Measurements from ENCODE around the gene OLFM2.
A peak's percentile ranks its signal among the peaks of the same experiment; 100 is the strongest.

The OLFM2 gene

DNA sequence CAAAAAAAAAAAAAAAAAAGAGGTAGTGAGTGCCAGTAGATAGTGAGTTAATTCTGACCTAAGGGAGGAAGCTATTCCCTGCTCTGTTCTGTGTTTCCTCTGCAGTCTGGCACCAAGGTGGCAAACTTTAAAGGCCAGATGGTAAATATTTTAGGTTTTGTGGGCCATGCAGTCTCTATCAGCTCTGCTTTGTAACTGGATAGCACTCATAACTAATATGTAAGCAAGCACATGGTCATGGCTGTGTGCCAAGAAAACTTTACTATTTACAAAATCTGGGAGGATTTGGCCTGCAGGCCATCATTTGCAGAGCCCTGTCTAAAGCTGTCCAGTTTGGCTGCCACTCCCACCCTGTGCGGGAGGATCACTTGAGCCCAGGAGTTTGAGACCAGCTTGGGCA, 96.9 kb downstream of the OLFM2 start:
- H3K18ac ChIP-seq (ENCODE audit: low read length): no peak overlapping the region
- DNase-seq: no peak
- no CpG with 5 or more reads among the region's 1 CpG for WGBS (ENCODE audit: extremely low coverage, insufficient coverage, low lambda C conversion rate)

GRCh38 chr19:9838324-9838723, 98.0 kb downstream of the OLFM2 start:
- no peak for DNase-seq
- no peaks in the 10 kb centered on the region for H3K4me1 ChIP-seq (ENCODE audit: control insufficient read depth, low read depth, low read length)
- peaks cover 10% of the 10 kb centered on the region for H3K79me1 ChIP-seq (ENCODE audit: low read length)
- no peak overlapping the region for H3K56ac ChIP-seq (ENCODE audit: low read length)
- H3K4ac ChIP-seq (ENCODE audit: low read depth, low read length): no peak overlapping the region
- peaks cover 9% of the 10 kb centered on the region for H3K79me2 ChIP-seq (ENCODE audit: control insufficient read depth, insufficient read depth, low read length)
- peaks cover 6% of the 10 kb centered on the region for H3K36me3 ChIP-seq (ENCODE audit: control insufficient read depth, insufficient read depth, low read length)
- H3K18ac ChIP-seq (ENCODE audit: low read length): no peak overlapping the region
- H3K27ac ChIP-seq (ENCODE audit: low read depth, low read length): no peak overlapping the region
- H2BK15ac ChIP-seq (replicated peaks; ENCODE audit: low read depth): no peak overlapping the region
- no peak overlapping the region for H3K4me2 ChIP-seq (ENCODE audit: low read length)
- no peak overlapping the region for H2BK5ac ChIP-seq (ENCODE audit: low read length)
- H3K27me3 ChIP-seq (ENCODE audit: insufficient read depth, low read length, poor library complexity): no peaks in the 10 kb centered on the region
- WGBS (ENCODE audit: extremely low coverage, insufficient coverage, low lambda C conversion rate): no CpG with 5 or more reads among the region's 15 CpGs
- no peak overlapping the region for H2BK120ac ChIP-seq (ENCODE audit: low read depth, low read length)
- H3K23ac ChIP-seq (ENCODE audit: low read length): no peak overlapping the region
- no peak overlapping the region for H4K5ac ChIP-seq (ENCODE audit: low read length)
- H4K8ac ChIP-seq (ENCODE audit: low read depth, low read length): no peak overlapping the region
- no peak overlapping the region for H3K9ac ChIP-seq (ENCODE audit: low read length)
- no peak overlapping the region for H3K4me3 ChIP-seq (ENCODE audit: low read length)
- no peak overlapping the region for H2AK5ac ChIP-seq (ENCODE audit: low read length)

More for the DNA sequence above, 96.9 kb downstream of the OLFM2 start:
- Histone ChIP-seq H3K56ac (ENCODE audit: low read length) (no peak overlapping the region), H2BK15ac (replicated peaks; ENCODE audit: low read depth) (no peak overlapping the region), H4K8ac (ENCODE audit: low read depth, low read length) (no peak overlapping the region), H3K9ac (ENCODE audit: low read length) (no peak overlapping the region), H3K36me3 (ENCODE audit: control insufficient read depth, insufficient read depth, low read length) (peaks cover 6% of the 10 kb centered on the region), H3K4me3 (ENCODE audit: low read length) (no peak overlapping the region), H3K27ac (ENCODE audit: low read depth, low read length) (no peak overlapping the region), H3K79me1 (ENCODE audit: low read length) (peaks cover 10% of the 10 kb centered on the region), H3K4me1 (ENCODE audit: control insufficient read depth, low read depth, low read length) (no peaks in the 10 kb centered on the region), H2AK5ac (ENCODE audit: low read length) (no peak overlapping the region), H2BK5ac (ENCODE audit: low read length) (no peak overlapping the region), H3K4me2 (ENCODE audit: low read length) (no peak overlapping the region), H3K79me2 (ENCODE audit: control insufficient read depth, insufficient read depth, low read length) (peaks cover 9% of the 10 kb centered on the region), H4K5ac (ENCODE audit: low read length) (no peak overlapping the region), H3K27me3 (ENCODE audit: insufficient read depth, low read length, poor library complexity) (no peaks in the 10 kb centered on the region), H2BK120ac (ENCODE audit: low read depth, low read length) (no peak overlapping the region), H3K4ac (ENCODE audit: low read depth, low read length) (no peak overlapping the region), H3K23ac (ENCODE audit: low read length) (no peak overlapping the region)

DNA sequence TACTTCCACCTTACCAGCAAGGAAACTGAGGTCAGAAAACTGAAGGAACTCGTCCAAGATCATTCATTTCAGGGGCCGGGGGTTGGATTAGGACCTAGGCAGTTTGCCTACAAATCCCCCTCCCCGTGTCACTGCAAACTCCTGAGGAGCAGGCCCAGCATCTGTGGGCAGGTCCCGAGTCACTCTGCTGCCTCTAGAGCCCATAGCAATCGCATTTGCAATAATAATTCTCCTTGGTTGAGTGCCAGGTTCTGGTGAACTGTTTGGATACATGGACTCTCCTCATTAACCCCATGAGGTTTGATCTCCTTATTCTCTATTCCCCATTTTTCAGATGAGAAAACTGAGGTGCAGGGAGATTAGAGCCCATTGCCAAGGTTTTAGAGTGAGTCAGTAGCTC, 100.3 kb downstream of the OLFM2 start:
- Histone ChIP-seq H2BK15ac (replicated peaks; ENCODE audit: low read depth) (no peak overlapping the region), H3K56ac (ENCODE audit: low read length) (peak overlapping the region; percentile 89), H3K9ac (ENCODE audit: low read length) (peak overlapping the region; percentile 84), H2BK120ac (ENCODE audit: low read depth, low read length) (no peak overlapping the region), H3K18ac (ENCODE audit: low read length) (no peak overlapping the region), H3K27me3 (ENCODE audit: insufficient read depth, low read length, poor library complexity) (no peaks in the 10 kb centered on the region), H3K4me1 (ENCODE audit: control insufficient read depth, low read depth, low read length) (no peaks in the 10 kb centered on the region), H3K4me2 (ENCODE audit: low read length) (peak overlapping the region; percentile 92), H3K79me2 (ENCODE audit: control insufficient read depth, insufficient read depth, low read length) (peaks cover 9% of the 10 kb centered on the region), H3K4ac (ENCODE audit: low read depth, low read length) (no peak overlapping the region), H2BK5ac (ENCODE audit: low read length) (no peak overlapping the region), H3K79me1 (ENCODE audit: low read length) (peaks cover 10% of the 10 kb centered on the region), H4K5ac (ENCODE audit: low read length) (no peak overlapping the region), H3K4me3 (ENCODE audit: low read length) (peak overlapping the region; percentile 92), H3K36me3 (ENCODE audit: control insufficient read depth, insufficient read depth, low read length) (peaks cover 3% of the 10 kb centered on the region), H4K8ac (ENCODE audit: low read depth, low read length) (no peak overlapping the region), H2AK5ac (ENCODE audit: low read length) (no peak overlapping the region), H3K23ac (ENCODE audit: low read length) (no peak overlapping the region), H3K27ac (ENCODE audit: low read depth, low read length) (no peak overlapping the region)
- WGBS (ENCODE audit: extremely low coverage, insufficient coverage, low lambda C conversion rate): no CpG with 5 or more reads among the region's 5 CpGs
- no peak for DNase-seq

DNA sequence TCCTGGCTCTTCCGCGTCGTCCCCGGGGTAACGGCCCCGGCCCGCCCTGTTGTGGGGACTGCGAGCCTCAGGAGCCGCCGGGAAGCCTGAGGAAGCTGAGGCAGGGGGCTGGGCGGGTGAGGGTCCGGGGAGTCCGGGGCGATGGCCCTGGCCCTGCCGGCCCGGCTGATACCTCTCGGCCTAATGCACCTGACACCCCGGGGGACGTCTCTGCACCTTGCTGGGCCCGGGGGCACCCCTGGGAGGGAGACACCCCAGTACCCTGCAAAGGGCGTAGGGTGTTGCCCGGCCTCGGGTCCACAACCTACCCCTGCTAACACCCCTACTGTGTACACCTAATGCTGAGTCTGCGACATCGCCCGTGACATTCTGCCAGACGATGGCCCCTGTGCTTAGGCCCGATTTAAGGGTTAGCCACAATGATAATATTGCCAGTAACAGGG, 100.8 kb downstream of the OLFM2 start:
- Histone ChIP-seq H4K5ac (ENCODE audit: low read length) (no peak overlapping the region), H3K23ac (ENCODE audit: low read length) (no peak overlapping the region), H2BK120ac (ENCODE audit: low read depth, low read length) (no peak overlapping the region), H3K79me2 (ENCODE audit: control insufficient read depth, insufficient read depth, low read length) (peaks cover 9% of the 10 kb centered on the region), H3K36me3 (ENCODE audit: control insufficient read depth, insufficient read depth, low read length) (peaks cover 1% of the 10 kb centered on the region), H2BK5ac (ENCODE audit: low read length) (no peak overlapping the region), H3K18ac (ENCODE audit: low read length) (peak overlapping the region; percentile 89), H2BK15ac (replicated peaks; ENCODE audit: low read depth) (no peak overlapping the region), H3K4me2 (ENCODE audit: low read length) (peak overlapping the region; percentile 92), H3K4ac (ENCODE audit: low read depth, low read length) (peak overlapping the region; percentile 74), H3K9ac (ENCODE audit: low read length) (peak overlapping the region; percentile 84), H3K27ac (ENCODE audit: low read depth, low read length) (no peak overlapping the region), H4K8ac (ENCODE audit: low read depth, low read length) (peak overlapping the region; percentile 77), H2AK5ac (ENCODE audit: low read length) (no peak overlapping the region), H3K79me1 (ENCODE audit: low read length) (peaks cover 10% of the 10 kb centered on the region), H3K56ac (ENCODE audit: low read length) (peak overlapping the region; percentile 89), H3K4me3 (ENCODE audit: low read length) (peak overlapping the region; percentile 92), H3K4me1 (ENCODE audit: control insufficient read depth, low read depth, low read length) (no peaks in the 10 kb centered on the region), H3K27me3 (ENCODE audit: insufficient read depth, low read length, poor library complexity) (no peaks in the 10 kb centered on the region)
- WGBS (ENCODE audit: extremely low coverage, insufficient coverage, low lambda C conversion rate): no CpG with 5 or more reads among the region's 28 CpGs
- DNase-seq: no peak

DNA sequence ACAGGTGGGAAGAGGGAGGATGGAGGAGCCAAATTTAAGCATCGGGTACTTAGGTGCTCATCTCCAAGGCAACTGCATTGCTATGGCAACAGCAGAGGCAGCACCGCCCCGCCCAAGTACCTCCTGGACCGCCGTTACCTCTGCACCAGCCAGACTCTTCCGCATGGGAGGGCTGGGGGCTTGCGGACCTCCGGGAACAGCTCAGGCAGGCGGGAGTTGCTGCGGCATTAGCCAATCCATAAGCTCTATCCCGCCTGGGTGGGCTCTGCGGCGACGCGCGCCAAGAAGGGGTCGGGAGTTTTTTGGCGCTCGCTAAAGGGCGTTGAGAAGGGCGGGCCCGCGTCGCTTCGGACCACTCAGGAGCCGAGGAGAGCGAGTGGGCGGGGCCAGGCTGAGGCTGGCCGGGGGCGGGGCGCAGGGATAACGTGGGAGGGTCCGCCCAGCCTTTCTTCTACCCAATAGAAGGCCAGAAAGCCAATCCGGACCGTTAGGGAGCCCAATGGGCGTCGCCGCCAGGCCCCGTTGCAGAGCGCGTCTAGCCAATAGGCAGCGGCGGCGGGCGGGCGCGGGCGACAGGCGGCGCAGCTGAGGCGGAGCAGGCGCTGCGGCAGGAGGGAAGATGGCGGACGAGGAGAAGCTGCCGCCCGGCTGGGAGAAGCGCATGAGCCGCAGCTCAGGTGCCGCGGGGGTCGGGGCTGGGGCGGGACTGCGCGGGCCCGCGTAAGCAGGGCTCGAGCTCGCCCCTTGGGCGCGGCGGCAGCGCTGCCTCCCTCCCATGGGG, 101.4 kb downstream of the OLFM2 start, which contains the start of gene PIN1:
Gene PIN1 (plus strand): TSS at position 593 of the 781 bp plus-strand sequence. CDS start 27 bp downstream, at position 620.
- Histone ChIP-seq H3K27ac (ENCODE audit: low read depth, low read length) (no peak within 1 kb of the TSS), H2BK120ac (ENCODE audit: low read depth, low read length) (no peak within 1 kb of the TSS), H3K56ac (ENCODE audit: low read length) (peak within 1 kb of the TSS; percentile 89), H3K4me3 (ENCODE audit: low read length) (peak within 1 kb of the TSS; percentile 92), H3K36me3 (ENCODE audit: control insufficient read depth, insufficient read depth, low read length) (peaks cover 5% of the 10 kb centered on the region), H3K4me1 (ENCODE audit: control insufficient read depth, low read depth, low read length) (no peaks in the 10 kb centered on the region), H2BK15ac (replicated peaks; ENCODE audit: low read depth) (no peak within 1 kb of the TSS), H4K5ac (ENCODE audit: low read length) (no peak within 1 kb of the TSS), H3K9ac (ENCODE audit: low read length) (peak within 1 kb of the TSS; percentile 84), H3K18ac (ENCODE audit: low read length) (peak within 1 kb of the TSS; percentile 89), H3K79me1 (ENCODE audit: low read length) (peaks cover 14% of the 10 kb centered on the region), H3K4me2 (ENCODE audit: low read length) (peak within 1 kb of the TSS; percentile 92), H2AK5ac (ENCODE audit: low read length) (no peak within 1 kb of the TSS), H2BK5ac (ENCODE audit: low read length) (no peak within 1 kb of the TSS), H3K4ac (ENCODE audit: low read depth, low read length) (peak within 1 kb of the TSS; percentile 74), H3K23ac (ENCODE audit: low read length) (no peak within 1 kb of the TSS), H3K27me3 (ENCODE audit: insufficient read depth, low read length, poor library complexity) (no peaks in the 10 kb centered on the region), H3K79me2 (ENCODE audit: control insufficient read depth, insufficient read depth, low read length) (peaks cover 12% of the 10 kb centered on the region), H4K8ac (ENCODE audit: low read depth, low read length) (peak within 1 kb of the TSS; percentile 77)
- WGBS (ENCODE audit: extremely low coverage, insufficient coverage, low lambda C conversion rate): no CpG with 5 or more reads among the region's 73 CpGs
- DNase-seq: peak; percentile 99
